Coronary artery (tissue), 2 donors: ENCODE results near the gene MBNL1.
A peak's percentile ranks its signal among the peaks of the same experiment; 100 is the strongest.

Experiments
- DNase-seq: peaks from one replicate; pipeline ENCODE4 v3.0.0-alpha.2; 2017; ENCODE audit warnings: low spot score
- H3K27ac ChIP-seq, 2 donors: fragments of 200-600 bp; sonication (generic); one replicate each; pipeline ENCODE4 v1.5.1; 2016 to 2019
- H3K4me3 ChIP-seq: fragments of 200-600 bp; sonication (generic); 2 replicates; pipeline ENCODE4 v1.5.1; 2016; ENCODE audit warnings: mild to moderate bottlenecking, moderate library complexity
- CTCF ChIP-seq: fragments of 200-600 bp; sonication (generic); IDR thresholded peaks from one replicate; pipeline ENCODE4 v1.5.1; 2019; ENCODE audit warnings: antibody characterized with exemption

The MBNL1 gene

GRCh38 chr3:152355744-152356665 lies 87.3 kb downstream of the MBNL1 start:
- Histone ChIP-seq H3K27ac (no peak overlapping the region), H3K4me3 (no peak overlapping the region)
- no peak for TF ChIP-seq CTCF
- DNase-seq, result no peak

DNA sequence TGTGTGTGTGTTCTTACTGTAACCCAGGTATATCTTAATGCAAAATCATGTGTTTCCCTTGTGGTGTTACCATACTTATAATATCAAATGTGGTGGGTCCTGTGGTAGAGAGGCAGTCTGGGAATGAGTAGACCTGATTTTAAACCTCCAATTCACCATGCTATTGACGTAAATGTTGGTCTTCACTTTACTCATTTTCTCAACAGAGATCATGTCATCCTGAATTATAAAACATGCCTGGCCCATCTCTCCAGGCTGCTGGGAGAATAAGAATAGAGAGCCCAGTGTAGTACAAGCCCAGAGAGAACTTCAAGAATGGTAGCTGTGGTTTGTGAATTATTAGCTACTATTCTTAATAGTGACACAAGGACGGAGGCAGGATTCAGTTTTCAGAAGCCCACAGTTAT lies 88.1 kb downstream of the MBNL1 start:
- no peak for DNase-seq
- TF ChIP-seq CTCF, result no peak
- Histone ChIP-seq H3K4me3 (no peak overlapping the region), H3K27ac (no peak overlapping the region)

- Histone ChIP-seq H3K4me3 (no peak overlapping the region), H3K27ac (peak overlapping the region in 1 of 2 donors; percentile 24)
- TF ChIP-seq CTCF, result no peak
- DNase-seq, result no peak
Measured at GRCh38 chr3:152357587-152357986, 88.9 kb downstream of the MBNL1 start.

GRCh38 chr3:152359385-152360248 lies 90.9 kb downstream of the MBNL1 start:
- peak overlapping the region in 1 of 2 donors; percentile 16 for H3K27ac ChIP-seq
- no peak for DNase-seq

GRCh38 chr3:152360302-152360701 lies 91.6 kb downstream of the MBNL1 start:
- H3K4me3 ChIP-seq, result no peak overlapping the region
- no peak for TF ChIP-seq CTCF
- no peak for DNase-seq
- H3K27ac ChIP-seq, result no peak overlapping the region

More at GRCh38 chr3:152359385-152360248, 90.9 kb downstream of the MBNL1 start:
- no peak overlapping the region for H3K4me3 ChIP-seq
- no peak for TF ChIP-seq CTCF

DNA sequence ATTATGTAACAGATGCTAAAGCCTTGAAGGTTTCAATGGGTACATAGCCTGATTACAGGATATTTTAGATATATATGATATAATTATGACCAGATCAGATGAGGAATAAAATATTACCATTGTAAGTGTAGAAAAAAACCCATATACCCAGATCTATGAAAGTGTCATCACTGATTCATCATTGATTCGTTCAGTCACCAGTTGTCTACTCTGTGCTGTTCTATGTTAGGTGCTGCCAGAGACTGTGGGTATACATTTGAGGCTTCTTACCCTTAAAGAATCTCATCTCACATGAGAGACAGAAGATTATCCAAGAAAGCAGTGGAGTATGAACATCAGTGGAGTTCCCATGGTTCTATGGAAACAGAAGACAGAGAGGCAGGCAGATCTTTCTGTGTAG lies 92.2 kb downstream of the MBNL1 start:
- no peak overlapping the region for H3K27ac ChIP-seq

More for the DNA sequence above, 92.2 kb downstream of the MBNL1 start:
- DNase-seq, result no peak
- no peak for TF ChIP-seq CTCF
- no peak overlapping the region for H3K4me3 ChIP-seq
